ENCODE data around the gene EBPL. TPM values are rescaled to one million over a fixed set of nuclear protein-coding genes. Genes with fewer than 3 reads are reported as not detected.

Gene EBPL
- total and polyA plus RNA-seq, 9 of the 15 experiments (the other 6 are each of a cell fraction or from before 2014, with no cell fraction given): 5.2 to 68.3 (median 43.0) TPM

- ATAC-seq: no peak
- no peak for FAIRE-seq
Measured at GRCh38 chr13:49651570-49652354, 39.5 kb downstream of the EBPL start.

More at GRCh38 chr13:49651570-49652354, 39.5 kb downstream of the EBPL start:
- no peak overlapping the region for H3K4me2 ChIP-seq (ENCODE audit: insufficient read depth, low read length)
- H3K9ac ChIP-seq (ENCODE audit: insufficient read depth in 1 of 2, low read depth in 2 of 2, low read length in 2 of 2): no peak overlapping the region
- no peak for TF ChIP-seq NRF1 (conservative IDR thresholded peaks at IDR 0.05 in 1 of 2, IDR thresholded peaks at IDR 0.05 in 1 of 2)
- no peak for TF ChIP-seq TEAD1 (CRISPR knock-in tag; IDR thresholded peaks at IDR 0.05)
- no peak for TF ChIP-seq HNRNPL (IDR thresholded peaks at IDR 0.05; ENCODE audit: low read depth, low read length)
- TF ChIP-seq RBM22 (IDR thresholded peaks at IDR 0.05; ENCODE audit: low read depth, low read length, poor library complexity, severe bottlenecking): no peak
- TF ChIP-seq IRF1 (CRISPR knock-in tag; IDR thresholded peaks at IDR 0.05; ENCODE audit: borderline replicate concordance): no peak
- no peak for TF ChIP-seq ZNF507 (tag; conservative IDR thresholded peaks at IDR 0.05)
- no peak for TF ChIP-seq CTBP1 (IDR thresholded peaks at IDR 0.05; ENCODE audit: borderline replicate concordance)
- TF ChIP-seq KLF6 (CRISPR knock-in tag; IDR thresholded peaks at IDR 0.05; ENCODE audit: borderline replicate concordance): no peak
- TF ChIP-seq ZNF395 (CRISPR knock-in tag; IDR thresholded peaks at IDR 0.05): no peak
- no peak for TF ChIP-seq ZNF785 (CRISPR knock-in tag; IDR thresholded peaks at IDR 0.05)
- TF ChIP-seq KAT2B (IDR thresholded peaks at IDR 0.05; ENCODE audit: low read depth, low read length): no peak
- no peak for TF ChIP-seq ZNF12 (CRISPR knock-in tag; IDR thresholded peaks at IDR 0.05)
- no peak for TF ChIP-seq HLTF (IDR thresholded peaks at IDR 0.05)
- no peak for TF ChIP-seq MNT (conservative IDR thresholded peaks at IDR 0.05)
- TF ChIP-seq MYBL2 (IDR thresholded peaks at IDR 0.05; ENCODE audit: low read depth): no peak
- TF ChIP-seq MYBL2 (CRISPR knock-in tag; IDR thresholded peaks at IDR 0.05; ENCODE audit: borderline replicate concordance): no peak
- TF ChIP-seq MBD2 (IDR thresholded peaks at IDR 0.05; ENCODE audit: borderline replicate concordance, low read depth): no peak
- TF ChIP-seq ESRRB (CRISPR knock-in tag; IDR thresholded peaks at IDR 0.05; ENCODE audit: borderline replicate concordance): no peak
- no peak for TF ChIP-seq POLR3A (IDR thresholded peaks at IDR 0.05; ENCODE audit: borderline replicate concordance, extremely low read depth, insufficient read depth, insufficient read length)
- H3K4me1 ChIP-seq (replicated peaks in 1 of 2; ENCODE audit: control insufficient read depth in 2 of 2, insufficient read depth in 2 of 2, low read length in 2 of 2): no peaks in the 10 kb centered on the region
- intact Hi-C loops (cut with micrococcal nuclease): loop anchor here (2.0 to 5.0 kb wide), 2 partner anchors 141 to 197 kb away; partner anchors contain the start of gene KPNA3
- in situ Hi-C loops (cut with MboI): loop anchor here (5.0 to 25.0 kb wide), 2 partner anchors 196 to 1411 kb away; no protein-coding TSS in a partner anchor
- CTCF ChIA-PET (ENCODE audit: low intra/inter-chr PET ratio): no interaction called here
- POLR2A ChIA-PET: interaction anchor here (0.6 to 1.2 kb wide), 2 partner anchors 8 to 11 kb away, joined by 3 to 4 read pairs; no protein-coding TSS in a partner anchor
- no peaks in the 10 kb centered on the region for H3K27me3 ChIP-seq (ENCODE audit: control insufficient read depth in 2 of 2, insufficient read depth in 2 of 2, low read length in 2 of 2)
- DNase-seq (ENCODE audit: extremely low read depth in 1 of 4, low spot score in 3 of 4): no peak
- H3K79me2 ChIP-seq (ENCODE audit: control insufficient read depth, insufficient read depth, low read length): no peaks in the 10 kb centered on the region
- no peak overlapping the region for H3K27ac ChIP-seq (ENCODE audit: extremely low read depth, low read depth, low read length)
- no peaks in the 10 kb centered on the region for H3K36me3 ChIP-seq (ENCODE audit: control insufficient read depth, insufficient read depth, low read length)
- no peaks in the 10 kb centered on the region for H3K9me1 ChIP-seq (ENCODE audit: control insufficient read depth, insufficient read depth, low read length)
- 45% methylated on average over 15 of the region's 17 CpGs for WGBS (ENCODE audit: insufficient coverage, low coverage, missing lambda C conversion rate)
- H4K20me1 ChIP-seq (replicated peaks; ENCODE audit: control insufficient read depth, insufficient read depth, low read length): no peaks in the 10 kb centered on the region
- no TSS peak for BruUV-seq (replicated peaks)
- H3K4me3 ChIP-seq: no peak overlapping the region
- H2AFZ ChIP-seq (ENCODE audit: low read depth, low read length): no peak overlapping the region
- H3K9me3 ChIP-seq (replicated peaks; ENCODE audit: control insufficient read depth, insufficient read depth, low read depth, low read length): no peaks in the 10 kb centered on the region
